OCI-LY7 (cell line): Measurements from ENCODE around the gene PRF1. TPM values are rescaled to one million over a fixed set of nuclear protein-coding genes. Genes with fewer than 3 reads are reported as not detected.
A peak's percentile ranks its signal among the peaks of the same experiment; 100 is the strongest.

Experiments
- BruUV-seq: library from RNA; stranded (reverse); fragments of 400-500 nt; replicated peaks from 2 replicates; lab custom pipeline; 2021; lab: Mats Ljungman, UMichigan
- CTCF ChIA-PET: fragments of 300-600 bp; sonication (Branson Sonifier 250); formaldehyde crosslinking; loops from one replicate; lab custom pipeline; 2022; ENCODE audit warnings: antibody characterized with exemption; ENCODE audit not compliant: unreplicated experiment; lab: Charles Lee
- POLR2A ChIA-PET: fragments of 300-600 bp; sonication (Branson Sonifier 250); formaldehyde crosslinking; loops from one replicate; lab custom pipeline; 2022; ENCODE audit warnings: antibody characterized with exemption; lab: Charles Lee
- DNase-seq: peaks from one replicate; pipeline ENCODE4 v3.0.0-alpha.2; 2015; ENCODE audit warnings: low spot score
- H2AFZ ChIP-seq: fragments of 200-600 bp; sonication (generic), shearing (Covaris generic); 2 replicates; pipeline ENCODE4 v1.6.1; 2014; ENCODE audit warnings: mild to moderate bottlenecking, antibody characterized with exemption, low read length, moderate library complexity
- H3K27ac ChIP-seq: fragments of 200-600 bp; sonication (generic); 2 replicates; pipeline ENCODE4 v1.5.1; 2014; ENCODE audit warnings: mixed run types, low read depth, mild to moderate bottlenecking, moderate library complexity, low read length, inconsistent platforms; ENCODE audit not compliant: poor library complexity, severe bottlenecking
- H3K36me3 ChIP-seq: fragments of 200-600 bp; sonication (generic); 2 replicates; pipeline ENCODE4 v1.6.1; 2014; ENCODE audit warnings: mild to moderate bottlenecking, antibody characterized with exemption, low read length, moderate library complexity, mixed read lengths; ENCODE audit not compliant: insufficient read depth
- H3K4me1 ChIP-seq: fragments of 200-600 bp; sonication (generic); 2 replicates; pipeline ENCODE4 v1.5.1; 2014; ENCODE audit warnings: mild to moderate bottlenecking, low read length; ENCODE audit not compliant: insufficient read depth, poor library complexity, severe bottlenecking
- H3K4me2 ChIP-seq: fragments of 200-600 bp; sonication (generic); 2 replicates; pipeline ENCODE4 v1.6.1; 2014; ENCODE audit warnings: mild to moderate bottlenecking, low read length
- H3K4me3 ChIP-seq: fragments of 200-600 bp; sonication (generic); 2 replicates; pipeline ENCODE4 v1.5.1; 2014; ENCODE audit warnings: mild to moderate bottlenecking, low read depth, low read length; ENCODE audit not compliant: poor library complexity, severe bottlenecking
- H3K79me2 ChIP-seq: fragments of 200-600 bp; sonication (generic); 2 replicates; pipeline ENCODE4 v1.6.1; 2016; ENCODE audit warnings: low read depth, mild to moderate bottlenecking, low read length, moderate library complexity, mixed read lengths; ENCODE audit not compliant: insufficient read depth
- H3K9me2 ChIP-seq: fragments of 200-600 bp; sonication (generic); 2 replicates; pipeline ENCODE4 v1.6.1; 2016; ENCODE audit warnings: mild to moderate bottlenecking, low read length, mixed read lengths; ENCODE audit not compliant: insufficient read depth
- H3K9me3 ChIP-seq: fragments of 200-600 bp; sonication (generic); 2 replicates; pipeline ENCODE4 v1.6.1; 2014; ENCODE audit warnings: mild to moderate bottlenecking, mixed run types, low read length, mixed read lengths
- H4K20me1 ChIP-seq: fragments of 200-600 bp; sonication (generic); 2 replicates; pipeline ENCODE4 v1.6.1; 2014; ENCODE audit warnings: mild to moderate bottlenecking, antibody characterized with exemption, low read length, moderate library complexity, mixed read lengths; ENCODE audit not compliant: insufficient read depth
- EZH2phosphoT487 ChIP-seq: fragments of 200-600 bp; sonication (generic); IDR thresholded peaks from 2 replicates; pipeline ENCODE4 v1.6.1; 2018; ENCODE audit warnings: low read depth, borderline replicate concordance, mild to moderate bottlenecking, mixed run types, antibody characterized with exemption, low read length, moderate library complexity, mixed read lengths
- intact Hi-C: fragments of 100-400 bp; cut with micrococcal nuclease; formaldehyde crosslinking; loops from one replicate; pipeline ENCODE4 v1.10.0; 2022; ENCODE audit not compliant: unreplicated experiment
- total RNA-seq, 2 experiments: library from RNA; depleted of rRNA in 1 of 2; stranded (reverse); fragments of >200 nt in 1 of 2; shearing (Covaris generic) in 1 of 2; gene quantifications; 2 replicates each; pipeline ENCODE4 v1.2.3, GENCODE V29; 2014 to 2022
- TF ChIP-seq, protein P1 (sequence below): fragments of 200-600 bp; sonication (generic); conservative IDR thresholded peaks from 2 replicates; pipeline ENCODE4 v1.5.1; 2014; ENCODE audit warnings: mild to moderate bottlenecking, antibody characterized with exemption, low read length, moderate library complexity, mixed read lengths

PRF1 gene
- total RNA-seq, 2 experiments from 2014 or later = 5.8 to 7.0 TPM

DNA sequence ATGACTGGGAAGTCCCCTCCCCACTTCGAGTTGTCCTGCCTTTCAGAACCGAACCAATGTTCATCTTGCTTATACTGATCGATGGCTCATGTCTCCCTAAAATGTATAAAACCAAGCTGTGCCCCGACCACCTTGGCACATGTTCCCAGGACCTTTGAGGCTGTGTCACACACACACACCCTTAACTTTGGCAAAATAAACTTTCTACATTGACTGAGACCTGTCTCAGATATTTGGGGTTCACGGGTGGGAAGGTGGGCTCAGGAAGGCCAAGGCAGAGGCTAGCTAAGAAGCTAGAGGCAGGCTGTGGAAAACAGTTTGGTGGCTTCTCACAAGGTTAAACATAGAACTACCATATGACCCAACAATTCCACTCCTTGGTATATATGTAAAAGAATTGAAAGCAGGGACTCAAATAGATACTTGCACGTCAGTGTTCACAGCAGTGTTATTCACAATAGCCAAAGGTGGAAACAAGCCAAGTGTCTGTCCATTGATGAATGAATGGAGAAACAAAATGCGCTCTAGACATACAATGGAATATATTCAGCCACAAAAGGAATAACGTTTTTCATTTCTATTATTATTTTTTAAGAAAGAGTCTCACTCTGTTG lies 15.4 kb downstream of the PRF1 start:
- TF ChIP-seq EZH2phosphoT487 = no peak
- TF ChIP-seq, protein P1, sequence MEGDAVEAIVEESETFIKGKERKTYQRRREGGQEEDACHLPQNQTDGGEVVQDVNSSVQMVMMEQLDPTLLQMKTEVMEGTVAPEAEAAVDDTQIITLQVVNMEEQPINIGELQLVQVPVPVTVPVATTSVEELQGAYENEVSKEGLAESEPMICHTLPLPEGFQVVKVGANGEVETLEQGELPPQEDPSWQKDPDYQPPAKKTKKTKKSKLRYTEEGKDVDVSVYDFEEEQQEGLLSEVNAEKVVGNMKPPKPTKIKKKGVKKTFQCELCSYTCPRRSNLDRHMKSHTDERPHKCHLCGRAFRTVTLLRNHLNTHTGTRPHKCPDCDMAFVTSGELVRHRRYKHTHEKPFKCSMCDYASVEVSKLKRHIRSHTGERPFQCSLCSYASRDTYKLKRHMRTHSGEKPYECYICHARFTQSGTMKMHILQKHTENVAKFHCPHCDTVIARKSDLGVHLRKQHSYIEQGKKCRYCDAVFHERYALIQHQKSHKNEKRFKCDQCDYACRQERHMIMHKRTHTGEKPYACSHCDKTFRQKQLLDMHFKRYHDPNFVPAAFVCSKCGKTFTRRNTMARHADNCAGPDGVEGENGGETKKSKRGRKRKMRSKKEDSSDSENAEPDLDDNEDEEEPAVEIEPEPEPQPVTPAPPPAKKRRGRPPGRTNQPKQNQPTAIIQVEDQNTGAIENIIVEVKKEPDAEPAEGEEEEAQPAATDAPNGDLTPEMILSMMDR = no peak
- Histone ChIP-seq H3K79me2 (no peaks in the 10 kb centered on the region), H4K20me1 (no peaks in the 10 kb centered on the region), H3K4me3 (no peak overlapping the region), H2AFZ (no peak overlapping the region), H3K36me3 (no peaks in the 10 kb centered on the region), H3K9me2 (no peaks in the 10 kb centered on the region), H3K27ac (no peak overlapping the region), H3K4me2 (peak overlapping the region; percentile 17; the same call in 1 of the 2 replicates), H3K4me1 (peaks cover 81% of the 10 kb centered on the region), H3K9me3 (no peaks in the 10 kb centered on the region)
- ChIA-PET CTCF (interaction anchor here (1.1 kb wide), 1 partner anchor 9 kb away, joined by 3 read pairs; no protein-coding TSS in a partner anchor), POLR2A (interaction anchor here (1.3 kb wide), 1 partner anchor 9 kb away, joined by 3 read pairs; no protein-coding TSS in a partner anchor)
- DNase-seq = no peak
- BruUV-seq = no TSS peak
- intact Hi-C loops = no loop called here

DNA sequence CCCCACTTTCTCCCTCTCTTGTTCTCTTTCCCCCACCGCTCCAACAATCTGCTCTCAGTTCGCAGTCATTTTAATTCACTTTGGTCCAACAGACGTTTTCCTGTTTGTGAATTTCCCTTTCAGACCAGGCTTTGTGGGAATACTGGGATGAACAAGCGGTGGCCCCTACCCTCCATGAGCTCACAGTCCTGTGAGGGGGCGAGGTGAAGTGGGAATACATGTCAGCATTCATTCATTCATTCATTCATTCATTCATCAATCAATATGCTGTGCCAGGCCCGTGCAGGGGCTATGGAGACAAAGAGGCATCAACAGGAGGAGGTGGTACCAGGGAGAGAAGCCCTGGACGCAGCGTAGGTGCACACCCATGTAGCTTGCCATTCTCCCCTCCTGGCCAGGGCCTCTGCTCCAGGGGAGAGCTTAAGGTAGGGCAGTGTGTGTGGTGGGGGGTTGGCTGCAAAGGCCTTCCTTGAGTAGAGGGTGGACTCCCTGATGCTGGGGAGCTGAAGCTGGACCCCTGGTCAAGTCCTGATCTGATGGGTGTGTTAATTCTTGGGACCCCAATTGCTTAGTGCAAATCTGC lies 16.1 kb downstream of the PRF1 start:
- no peak overlapping the region for H3K4me2 ChIP-seq
- DNase-seq = no peak
- CTCF ChIA-PET = interaction anchor here (1.1 to 2.4 kb wide), 3 partner anchors 9 to 25 kb away, joined by 3 to 7 read pairs (median 6); no protein-coding TSS in a partner anchor
- H2AFZ ChIP-seq = no peak overlapping the region
- no peaks in the 10 kb centered on the region for H3K9me2 ChIP-seq
- H3K36me3 ChIP-seq = no peaks in the 10 kb centered on the region
- no peak overlapping the region for H3K27ac ChIP-seq
- no peak for TF ChIP-seq EZH2phosphoT487
- TF ChIP-seq, protein P1 = no peak
- H4K20me1 ChIP-seq = no peaks in the 10 kb centered on the region
- no peaks in the 10 kb centered on the region for H3K79me2 ChIP-seq
- peaks cover 81% of the 10 kb centered on the region for H3K4me1 ChIP-seq
- H3K4me3 ChIP-seq = no peak overlapping the region
- POLR2A ChIA-PET = interaction anchor here (0.8 to 1.3 kb wide), 2 partner anchors 9 to 10 kb away, joined by 3 to 4 read pairs; no protein-coding TSS in a partner anchor
- BruUV-seq = no TSS peak
- intact Hi-C loops = no loop called here
- H3K9me3 ChIP-seq = no peaks in the 10 kb centered on the region
